Activated CD4-positive, alpha-beta T cell treated with anti-CD3 and anti-CD28 coated beads, Interleukin-2, amount 50 U/mL, for 4 hours (primary cell): Measurements from ENCODE around the gene VSIR.
A peak's percentile ranks its signal among the peaks of the same experiment; 100 is the strongest.

Source experiments
- DNase-seq, 2 experiments: peaks; one replicate each; pipeline ENCODE4 v3.0.0-alpha.2; 2020

Gene VSIR

GRCh38 chr10:71711052-71711623, 62.2 kb downstream of the VSIR start:
- DNase-seq = no peak

- no peak for DNase-seq
Measured at GRCh38 chr10:71710519-71710918, 62.8 kb downstream of the VSIR start.

GRCh38 chr10:71708897-71709882, 64.1 kb downstream of the VSIR start:
- no peak for DNase-seq

- peak; percentile 59 to 64 for DNase-seq
Measured at GRCh38 chr10:71708301-71708703, 65.0 kb downstream of the VSIR start.

GRCh38 chr10:71707240-71707789, 66.0 kb downstream of the VSIR start:
- DNase-seq = no peak

GRCh38 chr10:71706216-71707121, 66.9 kb downstream of the VSIR start:
- DNase-seq = no peak

- DNase-seq = no peak
Measured at GRCh38 chr10:71705582-71705981, 67.7 kb downstream of the VSIR start.

- DNase-seq = no peak
Measured at GRCh38 chr10:71704816-71705215, 68.5 kb downstream of the VSIR start.

- no peak for DNase-seq
Measured at GRCh38 chr10:71703577-71703976, 69.7 kb downstream of the VSIR start.

GRCh38 chr10:71701496-71702132, 71.7 kb downstream of the VSIR start:
- no peak for DNase-seq

- no peak for DNase-seq
Measured at GRCh38 chr10:71700731-71701368, 72.5 kb downstream of the VSIR start.

GRCh38 chr10:71698737-71699136, 74.6 kb downstream of the VSIR start:
- DNase-seq = no peak

- peak; percentile 51 to 61 for DNase-seq
Measured at GRCh38 chr10:71697938-71698709, 75.2 kb downstream of the VSIR start.
